A673 (cell line): ENCODE results near the gene BANF1. TPM values are rescaled to one million over a fixed set of nuclear protein-coding genes. Genes with fewer than 3 reads are reported as not detected.
A peak's percentile ranks its signal among the peaks of the same experiment; 100 is the strongest.
"Not testable (repeated sequence)": the region's sequence is repeated elsewhere in the genome, so short reads cannot be mapped to it uniquely, and the experiment has no call there.

Experiments
- BruUV-seq: library from RNA; stranded (reverse); fragments of 400-500 nt; replicated peaks from 2 replicates; lab custom pipeline; 2021; lab: Mats Ljungman, UMichigan
- CTCF ChIA-PET: fragments of 300-600 bp; sonication (Branson Sonifier 250); formaldehyde crosslinking; loops from one replicate; lab custom pipeline; 2022; ENCODE audit warnings: antibody characterized with exemption; lab: Charles Lee
- POLR2A ChIA-PET: fragments of 300-600 bp; sonication (Branson Sonifier 250); formaldehyde crosslinking; loops from one replicate; lab custom pipeline; 2022; ENCODE audit warnings: antibody characterized with exemption; ENCODE audit not compliant: low non-redundant PET; lab: Charles Lee
- DNase-seq: peaks from one replicate; pipeline ENCODE4 v3.0.0-alpha.2; 2015; ENCODE audit warnings: low spot score
- H3K27ac ChIP-seq: fragments of 200-600 bp; sonication (generic); 2 replicates; pipeline ENCODE4 v1.5.1; 2016; ENCODE audit warnings: mixed run types, low read depth, mild to moderate bottlenecking, mixed read lengths, antibody characterized with exemption, low read length; ENCODE audit not compliant: poor library complexity, severe bottlenecking
- H3K27me3 ChIP-seq: fragments of 200-600 bp; sonication (generic); replicated peaks from 2 replicates; pipeline ENCODE4 v1.6.1; 2017; ENCODE audit warnings: mixed run types, low read depth, mild to moderate bottlenecking, mixed read lengths, antibody characterized with exemption, low read length; ENCODE audit not compliant: insufficient read depth, poor library complexity
- H3K36me3 ChIP-seq: fragments of 200-600 bp; sonication (generic); 2 replicates; pipeline ENCODE4 v1.6.1; 2016; ENCODE audit warnings: mixed run types, mild to moderate bottlenecking, mixed read lengths, antibody characterized with exemption, low read length; ENCODE audit not compliant: insufficient read depth, poor library complexity, severe bottlenecking
- H3K4me1 ChIP-seq: fragments of 200-600 bp; sonication (generic); 2 replicates; pipeline ENCODE4 v1.6.1; 2017; ENCODE audit warnings: mixed run types, mild to moderate bottlenecking, mixed read lengths, antibody characterized with exemption, low read length; ENCODE audit not compliant: insufficient read depth, poor library complexity, severe bottlenecking
- H3K4me3 ChIP-seq: fragments of 200-600 bp; sonication (generic); 2 replicates; pipeline ENCODE4 v1.5.1; 2016; ENCODE audit warnings: low read depth, mixed run types, mild to moderate bottlenecking, mixed read lengths, low read length; ENCODE audit not compliant: poor library complexity, severe bottlenecking
- H3K9me3 ChIP-seq: fragments of 200-600 bp; sonication (generic); 2 replicates; pipeline ENCODE4 v1.6.1; 2016; ENCODE audit warnings: mixed run types, low read depth, mild to moderate bottlenecking, mixed read lengths, antibody characterized with exemption, low read length; ENCODE audit not compliant: poor library complexity, severe bottlenecking
- EZH2 ChIP-seq: fragments of 200-600 bp; sonication (generic); IDR thresholded peaks from 2 replicates; pipeline ENCODE4 v1.6.1; 2017; ENCODE audit warnings: borderline replicate concordance, low read depth, mild to moderate bottlenecking, mixed read lengths, antibody characterized with exemption, low read length; ENCODE audit not compliant: poor library complexity, severe bottlenecking
- intact Hi-C: fragments of 100-400 bp; cut with micrococcal nuclease; formaldehyde crosslinking; loops from one replicate; pipeline ENCODE4 v1.10.0; 2022; ENCODE audit not compliant: unreplicated experiment
- total RNA-seq: library from RNA; stranded (reverse); gene quantifications from 2 replicates; pipeline ENCODE4 v1.2.3, GENCODE V29; 2021
- TF ChIP-seq, protein P1 (sequence below): fragments of 300-800, 200-600 bp; sonication (generic); conservative IDR thresholded peaks from 2 replicates; pipeline ENCODE4 v1.5.1; 2017; ENCODE audit warnings: low read depth, mild to moderate bottlenecking, antibody characterized with exemption, low read length, moderate library complexity, mixed read lengths

Gene BANF1
- total RNA-seq, 1 experiment from 2014 or later, result 556 TPM

DNA sequence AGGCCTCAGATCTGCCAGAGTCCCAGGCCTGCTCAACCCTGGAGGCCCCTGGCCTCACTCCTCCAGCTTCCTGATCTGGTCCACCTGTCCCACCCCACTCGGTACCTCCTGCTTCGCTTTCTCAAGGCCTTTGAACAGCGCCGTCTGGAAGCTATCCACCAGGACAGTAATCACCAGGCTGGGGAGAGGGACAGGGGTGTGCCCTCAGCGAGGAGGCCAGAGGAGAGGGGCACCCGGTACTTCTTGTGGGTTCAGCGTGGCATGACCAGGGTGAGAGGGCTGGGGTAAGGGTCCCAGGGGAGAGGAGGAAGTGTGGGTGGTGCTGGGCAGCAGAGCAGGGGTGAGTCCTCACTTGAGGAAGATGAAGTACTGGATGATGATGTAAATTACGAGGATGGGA lies 17.9 kb downstream of the BANF1 start:
- Histone ChIP-seq H3K27ac (no peak overlapping the region), H3K36me3 (no peaks in the 10 kb centered on the region), H3K4me3 (no peak overlapping the region), H3K27me3 (no peaks in the 10 kb centered on the region), H3K4me1 (peaks cover 17% of the 10 kb centered on the region), H3K9me3 (no peaks in the 10 kb centered on the region)
- TF ChIP-seq, protein P1, sequence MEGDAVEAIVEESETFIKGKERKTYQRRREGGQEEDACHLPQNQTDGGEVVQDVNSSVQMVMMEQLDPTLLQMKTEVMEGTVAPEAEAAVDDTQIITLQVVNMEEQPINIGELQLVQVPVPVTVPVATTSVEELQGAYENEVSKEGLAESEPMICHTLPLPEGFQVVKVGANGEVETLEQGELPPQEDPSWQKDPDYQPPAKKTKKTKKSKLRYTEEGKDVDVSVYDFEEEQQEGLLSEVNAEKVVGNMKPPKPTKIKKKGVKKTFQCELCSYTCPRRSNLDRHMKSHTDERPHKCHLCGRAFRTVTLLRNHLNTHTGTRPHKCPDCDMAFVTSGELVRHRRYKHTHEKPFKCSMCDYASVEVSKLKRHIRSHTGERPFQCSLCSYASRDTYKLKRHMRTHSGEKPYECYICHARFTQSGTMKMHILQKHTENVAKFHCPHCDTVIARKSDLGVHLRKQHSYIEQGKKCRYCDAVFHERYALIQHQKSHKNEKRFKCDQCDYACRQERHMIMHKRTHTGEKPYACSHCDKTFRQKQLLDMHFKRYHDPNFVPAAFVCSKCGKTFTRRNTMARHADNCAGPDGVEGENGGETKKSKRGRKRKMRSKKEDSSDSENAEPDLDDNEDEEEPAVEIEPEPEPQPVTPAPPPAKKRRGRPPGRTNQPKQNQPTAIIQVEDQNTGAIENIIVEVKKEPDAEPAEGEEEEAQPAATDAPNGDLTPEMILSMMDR, result no peak
- TF ChIP-seq EZH2, result no peak
- BruUV-seq, result no TSS peak
- intact Hi-C loops, result no loop called here
- POLR2A ChIA-PET, result no interaction called here
- CTCF ChIA-PET, result interaction anchor here (0.5 kb wide), 1 partner anchor 132 kb away, joined by 5 read pairs; the partner anchor contains the start of gene FIBP
- no peak for DNase-seq

DNA sequence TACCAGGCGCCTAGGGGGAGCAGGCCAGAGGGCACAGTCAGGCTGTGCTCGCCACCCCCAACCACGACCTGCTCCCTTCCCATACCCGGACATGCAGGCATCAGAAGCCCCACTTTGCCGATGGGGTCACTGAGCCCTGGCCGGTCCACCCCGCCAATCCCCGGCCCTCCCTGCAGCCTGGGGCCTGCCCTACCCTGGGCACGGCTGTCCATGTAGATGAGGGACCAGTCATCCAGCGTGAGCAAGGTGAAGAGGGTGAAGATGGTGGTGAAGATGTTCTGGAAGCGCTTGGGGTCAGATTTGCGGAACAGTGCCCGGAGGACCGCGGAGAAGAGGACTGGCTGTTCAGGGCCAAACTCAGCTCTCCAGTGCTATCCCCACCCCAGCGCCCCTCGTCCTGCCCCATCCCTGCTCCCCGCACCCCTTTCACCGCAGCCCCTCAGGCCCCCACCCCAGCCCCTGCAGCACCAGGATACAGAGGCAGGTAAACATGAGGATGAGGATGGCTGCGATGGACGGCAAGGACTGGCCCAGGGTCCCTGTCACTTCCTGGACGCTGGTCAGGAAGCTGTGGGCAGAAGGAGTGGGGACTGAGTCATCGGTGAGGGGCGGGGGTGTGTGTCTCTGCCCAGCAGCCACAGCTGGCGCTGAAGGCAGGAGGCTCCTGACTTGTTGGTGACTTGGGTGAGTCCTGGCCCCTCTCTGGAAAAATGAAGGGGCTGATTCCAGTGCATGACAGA lies 18.5 kb downstream of the BANF1 start:
- POLR2A ChIA-PET, result no interaction called here
- Histone ChIP-seq H3K27ac (no peak overlapping the region), H3K27me3 (no peaks in the 10 kb centered on the region), H3K36me3 (no peaks in the 10 kb centered on the region), H3K4me1 (peaks cover 11% of the 10 kb centered on the region), H3K4me3 (no peak overlapping the region), H3K9me3 (no peaks in the 10 kb centered on the region)
- DNase-seq, result no peak
- no TSS peak for BruUV-seq
- CTCF ChIA-PET, result interaction anchor here (0.5 kb wide), 1 partner anchor 133 kb away, joined by 5 read pairs; the partner anchor contains the start of gene FIBP
- intact Hi-C loops, result no loop called here
- TF ChIP-seq EZH2, result no peak
- TF ChIP-seq, protein P1, result no peak

DNA sequence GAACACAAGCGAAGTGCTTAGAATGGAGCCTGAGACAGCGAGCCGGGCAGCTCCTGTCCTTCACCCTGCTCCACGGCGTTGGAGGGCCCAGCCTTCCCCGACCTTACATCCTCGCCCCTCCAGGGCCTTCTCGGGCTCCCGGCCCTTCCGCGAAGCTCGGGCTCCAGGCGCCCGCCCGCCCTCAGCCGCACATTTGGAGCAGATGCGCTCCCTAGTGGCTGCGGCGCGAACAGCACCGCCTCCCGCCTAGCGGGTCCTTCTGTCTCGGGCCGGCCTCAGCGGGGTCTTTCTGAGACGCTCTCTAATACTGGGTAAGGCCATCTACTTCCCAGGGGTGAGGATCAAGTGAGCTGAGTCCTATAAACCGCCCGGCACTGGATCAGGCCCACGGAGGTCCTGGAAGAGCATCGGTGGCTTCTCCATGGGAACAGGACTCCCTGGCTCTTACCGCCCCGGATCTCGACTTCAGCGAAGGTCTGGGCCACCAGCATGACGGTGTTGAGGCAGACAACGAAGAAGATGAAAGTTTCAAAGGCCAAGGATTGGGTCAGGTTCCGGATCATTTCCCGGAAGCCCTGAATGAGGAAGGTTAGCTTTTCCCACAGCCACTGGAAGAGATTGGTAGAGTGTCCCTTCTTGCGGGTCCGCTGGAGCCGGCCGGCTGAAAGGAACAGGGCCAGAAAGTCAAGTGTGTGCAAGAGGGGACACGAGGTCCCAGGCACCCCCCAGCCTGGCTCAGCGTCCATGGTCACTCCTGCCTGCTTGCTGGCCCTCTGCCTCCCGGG lies 20.3 kb downstream of the BANF1 start:
- TF ChIP-seq, protein P1, result peak; percentile 99
- no peak for TF ChIP-seq EZH2
- DNase-seq, result peak; percentile 88
- H3K9me3 ChIP-seq, result no peaks in the 10 kb centered on the region
- H3K36me3 ChIP-seq, result no peaks in the 10 kb centered on the region
- CTCF ChIA-PET, result interaction anchor here (0.6 to 1.4 kb wide), 10 partner anchors 12 to 290 kb away, joined by 3 to 9 read pairs (median 3); no protein-coding TSS in a partner anchor
- no peak overlapping the region for H3K27ac ChIP-seq
- intact Hi-C loops, result no loop called here
- no peaks in the 10 kb centered on the region for H3K27me3 ChIP-seq
- no TSS peak for BruUV-seq
- H3K4me3 ChIP-seq, result peak overlapping the region; percentile 30
- POLR2A ChIA-PET, result no interaction called here
- no peaks in the 10 kb centered on the region for H3K4me1 ChIP-seq

DNA sequence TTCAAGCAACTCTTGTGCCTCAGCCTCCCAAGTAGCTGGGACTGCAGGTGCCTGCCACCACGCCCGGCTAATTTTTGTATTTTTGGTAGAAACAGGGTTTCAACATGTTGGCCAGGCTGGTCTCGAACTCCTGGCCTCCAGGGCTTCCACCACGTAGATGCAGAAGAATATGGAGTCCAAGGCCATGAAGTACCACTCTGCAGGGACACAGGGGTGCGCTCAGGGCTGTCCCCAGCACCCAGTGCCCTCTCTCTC lies 20.8 kb downstream of the BANF1 start:
- DNase-seq, H3K27me3 ChIP-seq, POLR2A ChIA-PET, BruUV-seq, H3K4me1 ChIP-seq, intact Hi-C loops, H3K27ac ChIP-seq, H3K4me3 ChIP-seq, H3K9me3 ChIP-seq, H3K36me3 ChIP-seq: not testable (repeated sequence)
- CTCF ChIA-PET, result interaction anchor here (0.6 to 1.4 kb wide), 2 partner anchors 22 to 289 kb away, joined by 3 to 8 read pairs; no protein-coding TSS in a partner anchor
